Activated CD4-positive, alpha-beta T cell treated with anti-CD3 and anti-CD28 coated beads, Interleukin-2, amount 50 U/mL, for 24 hours (primary cell): ENCODE data around the gene AATK.

Experiments
- DNase-seq, 2 donors: peaks; one replicate each; pipeline ENCODE4 v3.0.0-alpha.2; 2020; ENCODE audit warnings: low read depth in 1 of 2, low spot score in 1 of 2

Gene AATK, protein sequence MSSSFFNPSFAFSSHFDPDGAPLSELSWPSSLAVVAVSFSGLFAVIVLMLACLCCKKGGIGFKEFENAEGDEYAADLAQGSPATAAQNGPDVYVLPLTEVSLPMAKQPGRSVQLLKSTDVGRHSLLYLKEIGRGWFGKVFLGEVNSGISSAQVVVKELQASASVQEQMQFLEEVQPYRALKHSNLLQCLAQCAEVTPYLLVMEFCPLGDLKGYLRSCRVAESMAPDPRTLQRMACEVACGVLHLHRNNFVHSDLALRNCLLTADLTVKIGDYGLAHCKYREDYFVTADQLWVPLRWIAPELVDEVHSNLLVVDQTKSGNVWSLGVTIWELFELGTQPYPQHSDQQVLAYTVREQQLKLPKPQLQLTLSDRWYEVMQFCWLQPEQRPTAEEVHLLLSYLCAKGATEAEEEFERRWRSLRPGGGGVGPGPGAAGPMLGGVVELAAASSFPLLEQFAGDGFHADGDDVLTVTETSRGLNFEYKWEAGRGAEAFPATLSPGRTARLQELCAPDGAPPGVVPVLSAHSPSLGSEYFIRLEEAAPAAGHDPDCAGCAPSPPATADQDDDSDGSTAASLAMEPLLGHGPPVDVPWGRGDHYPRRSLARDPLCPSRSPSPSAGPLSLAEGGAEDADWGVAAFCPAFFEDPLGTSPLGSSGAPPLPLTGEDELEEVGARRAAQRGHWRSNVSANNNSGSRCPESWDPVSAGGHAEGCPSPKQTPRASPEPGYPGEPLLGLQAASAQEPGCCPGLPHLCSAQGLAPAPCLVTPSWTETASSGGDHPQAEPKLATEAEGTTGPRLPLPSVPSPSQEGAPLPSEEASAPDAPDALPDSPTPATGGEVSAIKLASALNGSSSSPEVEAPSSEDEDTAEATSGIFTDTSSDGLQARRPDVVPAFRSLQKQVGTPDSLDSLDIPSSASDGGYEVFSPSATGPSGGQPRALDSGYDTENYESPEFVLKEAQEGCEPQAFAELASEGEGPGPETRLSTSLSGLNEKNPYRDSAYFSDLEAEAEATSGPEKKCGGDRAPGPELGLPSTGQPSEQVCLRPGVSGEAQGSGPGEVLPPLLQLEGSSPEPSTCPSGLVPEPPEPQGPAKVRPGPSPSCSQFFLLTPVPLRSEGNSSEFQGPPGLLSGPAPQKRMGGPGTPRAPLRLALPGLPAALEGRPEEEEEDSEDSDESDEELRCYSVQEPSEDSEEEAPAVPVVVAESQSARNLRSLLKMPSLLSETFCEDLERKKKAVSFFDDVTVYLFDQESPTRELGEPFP (N-terminal part only)

DNA sequence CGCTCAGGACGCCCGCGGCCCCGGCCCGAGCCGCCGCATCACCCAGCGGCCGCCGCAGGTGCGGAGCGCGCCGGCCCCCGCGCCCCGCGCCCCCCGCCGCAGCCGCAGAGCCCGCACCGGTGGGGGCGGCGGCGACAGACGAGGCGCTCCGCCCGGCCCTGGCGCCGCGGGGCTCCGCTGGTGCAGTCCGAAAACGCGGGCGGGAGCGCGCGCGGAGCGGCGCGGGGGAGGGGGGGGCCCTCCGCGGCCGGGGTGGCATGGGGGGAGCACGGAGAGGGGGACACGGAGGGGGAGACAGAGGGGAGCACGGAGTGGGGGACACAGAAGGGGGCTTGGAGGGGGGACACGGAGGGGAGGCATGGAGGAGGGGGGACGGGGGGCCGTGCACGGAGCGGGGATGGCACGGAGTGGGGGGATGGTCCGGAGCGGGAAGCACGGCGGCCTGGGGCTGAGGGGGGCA is at the start of gene AATK:
AATK (minus strand) TSS at position 189 of the 460 bp plus-strand sequence. CDS start 229 bp downstream, outside the sequence.
- DNase-seq: no peak

DNA sequence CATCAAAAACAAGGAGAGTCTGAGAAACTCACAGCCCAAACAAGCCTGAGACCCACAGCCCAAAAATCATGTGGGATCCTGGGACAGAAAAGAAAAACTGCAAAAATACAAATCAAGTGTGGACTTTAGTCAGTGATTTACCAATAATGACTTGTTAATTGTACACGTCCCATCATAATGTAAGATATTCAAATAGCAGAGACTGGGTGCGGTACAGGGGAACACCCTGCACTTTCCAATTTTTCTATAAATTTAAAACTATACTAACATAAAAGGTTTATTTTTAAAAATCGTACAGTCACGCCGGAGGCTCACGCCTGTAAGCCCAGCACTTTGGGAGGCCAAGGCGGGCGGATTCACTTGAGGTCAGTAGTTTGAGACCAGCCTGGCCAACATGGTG is 48.0 kb upstream of the AATK start:
- DNase-seq: no peak

DNA sequence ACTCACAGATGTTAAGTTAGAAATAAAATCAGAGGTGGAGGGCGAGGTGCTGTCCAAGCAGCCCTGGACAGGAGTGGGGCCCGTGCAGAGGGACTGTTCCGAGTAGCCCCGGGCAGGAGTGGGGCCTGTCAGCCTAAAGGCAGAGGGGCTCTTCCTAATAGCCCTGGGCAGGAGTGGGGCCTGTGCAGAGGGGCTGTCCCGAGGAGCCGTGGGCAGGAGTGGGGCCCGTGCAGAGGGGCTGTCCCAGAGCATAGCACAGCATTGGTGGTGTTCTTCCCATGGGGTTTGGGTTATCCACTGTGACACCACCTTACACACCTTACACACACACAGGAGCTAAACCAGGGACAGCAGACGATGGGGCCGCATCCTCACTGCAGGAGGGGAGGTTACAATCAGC is 46.3 kb upstream of the AATK start:
- DNase-seq: no peak

DNA sequence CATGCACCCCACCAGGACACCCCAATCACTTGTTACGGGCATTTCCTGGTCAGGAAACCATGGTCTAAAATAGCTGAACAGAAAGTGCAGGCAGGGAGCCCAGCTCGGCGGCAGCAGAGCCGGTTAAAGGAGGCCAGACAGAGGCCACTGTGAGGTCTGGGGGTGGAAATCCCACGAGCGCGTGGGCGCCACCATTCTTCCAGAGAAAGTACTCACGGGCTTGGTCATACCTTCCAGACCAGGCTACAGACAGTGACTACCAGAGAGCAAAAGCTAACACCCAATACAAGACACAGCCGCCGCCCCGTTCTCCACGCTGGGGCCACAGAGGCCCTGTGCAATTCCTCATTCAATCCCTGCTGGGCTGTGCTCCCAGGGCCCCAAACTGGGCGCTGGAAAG is 44.8 kb upstream of the AATK start:
- no peak for DNase-seq

DNA sequence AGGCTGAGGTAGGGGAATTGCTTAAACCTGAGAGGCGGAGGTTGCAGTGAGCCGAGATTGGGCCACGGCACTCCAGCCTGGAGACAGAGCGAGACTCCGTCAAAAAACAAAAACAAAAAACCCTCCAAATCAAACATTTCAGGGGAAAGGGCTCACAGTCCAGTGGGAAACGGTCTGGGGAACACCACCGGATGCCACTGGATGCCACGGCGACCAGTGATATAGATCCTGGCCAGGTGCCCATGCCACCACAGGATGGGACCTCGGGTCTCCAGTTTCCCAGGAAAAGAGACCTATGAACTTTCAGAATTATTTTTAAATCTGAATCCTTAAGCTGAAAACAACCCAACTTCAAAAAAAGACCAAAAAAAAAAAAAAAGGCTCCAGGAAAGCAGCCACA is 44.4 kb upstream of the AATK start:
- DNase-seq: no peak

DNA sequence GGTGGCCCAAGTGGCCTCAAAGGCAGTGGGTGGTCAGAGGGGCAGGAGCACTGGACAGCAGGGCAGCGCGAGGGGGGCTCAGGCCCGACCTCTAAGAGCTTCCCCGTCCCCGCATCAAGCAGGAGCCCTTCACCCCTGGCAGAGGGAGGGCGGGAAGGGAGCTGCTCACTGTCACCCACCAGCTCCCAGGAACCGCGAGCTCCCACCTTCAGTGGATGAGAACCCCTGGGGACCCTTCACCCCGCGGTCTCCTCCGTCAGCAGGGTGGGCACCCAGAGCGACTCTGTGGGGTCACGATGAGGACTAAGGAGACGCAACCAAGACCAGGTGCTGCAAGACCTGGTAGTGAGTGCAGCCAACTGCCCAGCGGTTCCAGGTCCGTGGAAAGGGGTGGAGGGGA is 43.1 kb upstream of the AATK start:
- no peak for DNase-seq

DNA sequence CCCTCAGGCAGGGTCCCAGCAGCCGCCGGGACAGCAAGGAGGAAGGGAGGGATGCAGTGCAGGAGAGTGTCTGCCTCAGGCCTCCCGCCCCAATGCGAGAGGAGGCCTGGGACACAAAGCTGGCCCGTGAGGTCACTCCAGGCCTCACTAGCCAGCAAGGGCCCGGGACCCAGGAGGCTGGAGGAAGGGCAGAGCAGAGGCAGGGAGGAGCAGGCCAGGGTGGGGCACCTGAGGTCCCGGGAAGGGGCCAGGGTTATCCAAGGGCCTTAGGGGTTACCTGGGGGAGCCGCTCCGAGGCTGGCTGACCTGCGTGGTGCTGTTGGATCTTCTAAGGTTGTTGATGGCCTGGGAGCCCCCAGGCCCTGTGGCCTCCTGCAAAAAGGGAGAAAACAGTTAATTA is 42.6 kb upstream of the AATK start:
- no peak for DNase-seq

DNA sequence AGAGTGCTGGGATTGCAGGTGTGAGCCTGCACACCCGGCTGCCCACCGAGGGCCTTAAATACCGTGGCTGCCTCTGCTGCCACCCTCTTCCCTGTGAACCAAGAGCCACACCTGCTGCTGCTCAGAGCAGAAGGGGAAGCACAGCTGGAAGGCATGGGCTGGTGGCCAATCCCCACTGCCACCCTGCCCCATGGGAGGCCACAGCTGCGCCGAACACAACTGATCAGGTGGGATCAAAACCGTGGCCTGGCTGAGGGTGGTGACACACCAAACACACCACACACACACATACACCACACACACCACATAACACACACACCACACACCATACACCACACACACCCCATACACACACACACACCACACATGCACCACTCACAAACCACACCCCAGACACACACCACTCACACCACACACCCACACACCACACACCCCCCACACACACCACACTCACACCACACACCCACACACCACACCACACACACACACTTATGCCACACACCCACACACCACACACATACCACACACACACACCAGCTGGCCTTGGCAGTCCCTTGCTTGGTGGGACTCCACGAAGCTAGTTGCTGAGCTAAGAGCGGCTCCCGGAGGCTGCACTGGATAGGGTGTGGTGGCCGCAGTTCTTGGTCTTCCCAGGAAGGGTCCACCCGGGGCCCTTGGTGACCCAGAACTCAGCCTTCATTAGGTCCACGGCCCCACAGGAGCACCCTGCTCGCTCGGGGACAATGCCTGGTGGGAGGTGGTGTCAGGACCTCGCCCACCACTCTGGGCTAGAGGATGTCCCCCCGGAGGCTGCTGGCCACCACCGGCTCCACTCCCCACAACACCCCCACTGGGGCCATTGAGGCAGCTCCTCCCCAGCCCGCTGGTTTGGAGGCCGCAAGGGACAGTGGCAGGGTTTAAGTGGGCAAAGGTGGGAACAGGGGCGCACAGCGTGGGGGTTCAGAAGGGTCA is 41.9 kb upstream of the AATK start:
- DNase-seq: no peak

DNA sequence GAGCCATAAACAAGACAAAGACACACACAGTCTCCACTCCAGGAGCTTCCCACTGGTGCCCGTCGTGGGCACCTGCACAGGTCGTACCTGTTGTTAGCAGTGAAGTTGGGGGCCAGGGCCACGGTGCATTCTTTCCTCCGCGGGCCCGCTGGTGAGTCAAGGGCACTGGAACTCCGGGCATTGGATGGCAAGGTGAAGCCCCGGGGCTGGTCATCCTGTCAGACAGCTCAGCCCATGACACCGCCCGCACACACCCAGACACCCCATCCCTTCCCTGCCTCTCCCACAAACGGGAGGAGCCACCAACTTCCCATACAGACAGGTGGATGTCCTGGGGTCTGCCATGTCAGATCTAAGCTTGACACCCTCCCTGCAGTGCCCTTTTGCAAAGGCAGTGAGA is 40.6 kb upstream of the AATK start:
- no peak for DNase-seq

DNA sequence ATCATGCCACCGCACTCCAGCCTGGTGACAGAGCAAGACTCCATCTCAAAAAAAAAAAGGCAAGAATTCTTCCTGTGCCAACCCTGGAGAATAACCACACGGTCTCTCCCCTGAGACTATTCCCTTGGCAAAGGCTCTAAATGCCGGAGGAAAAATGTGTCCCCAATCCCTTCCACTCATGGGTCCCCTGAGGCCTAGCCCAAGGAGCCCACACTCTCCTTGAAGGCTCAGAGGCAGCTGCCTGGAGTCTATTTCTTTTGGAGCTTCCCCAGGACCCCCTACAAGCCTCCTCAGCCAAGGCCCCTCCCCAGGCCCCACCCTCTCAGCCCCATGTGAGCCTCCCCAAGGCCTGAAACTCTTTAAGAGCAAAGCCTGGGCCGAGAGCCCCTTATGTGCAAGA is 40.1 kb upstream of the AATK start:
- no peak for DNase-seq

DNA sequence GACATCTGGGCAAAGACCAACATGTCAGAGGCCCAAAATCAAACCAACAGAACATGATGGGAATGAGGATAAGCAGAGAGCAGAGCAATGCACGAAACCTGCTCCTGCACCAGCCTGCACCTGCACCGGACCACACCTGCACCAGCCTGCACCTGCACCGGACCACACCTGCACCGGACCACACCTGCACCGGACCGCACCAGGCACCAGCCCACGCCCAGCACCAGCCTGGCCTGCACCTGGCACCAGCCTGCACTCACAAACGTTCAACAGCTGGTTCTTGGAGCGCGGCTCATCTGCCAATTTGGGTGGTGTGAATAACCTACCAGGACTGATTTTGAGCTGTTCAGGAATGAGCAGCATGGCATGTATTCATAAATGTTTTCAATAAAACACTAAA is 38.6 kb upstream of the AATK start:
- DNase-seq: no peak

DNA sequence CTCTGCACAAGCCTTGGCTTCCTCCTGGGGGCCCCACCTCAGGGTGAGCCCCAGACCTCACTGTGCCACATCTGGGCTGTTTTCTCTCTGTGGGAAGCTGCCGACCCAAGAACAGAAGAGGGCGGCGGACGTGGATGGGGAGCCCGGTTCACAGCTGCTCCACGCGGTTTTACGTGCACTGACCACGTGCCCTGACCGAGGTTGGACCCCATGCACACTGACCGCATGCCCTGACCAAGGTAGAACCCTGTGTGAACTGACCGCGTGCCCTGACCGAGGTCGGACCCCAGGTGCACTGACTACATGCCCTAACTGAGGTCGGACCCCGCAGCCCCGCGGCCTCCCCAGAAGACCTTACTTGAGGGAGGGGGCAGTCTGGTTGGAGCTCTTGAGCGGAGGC is 37.1 kb upstream of the AATK start:
- DNase-seq: no peak

DNA sequence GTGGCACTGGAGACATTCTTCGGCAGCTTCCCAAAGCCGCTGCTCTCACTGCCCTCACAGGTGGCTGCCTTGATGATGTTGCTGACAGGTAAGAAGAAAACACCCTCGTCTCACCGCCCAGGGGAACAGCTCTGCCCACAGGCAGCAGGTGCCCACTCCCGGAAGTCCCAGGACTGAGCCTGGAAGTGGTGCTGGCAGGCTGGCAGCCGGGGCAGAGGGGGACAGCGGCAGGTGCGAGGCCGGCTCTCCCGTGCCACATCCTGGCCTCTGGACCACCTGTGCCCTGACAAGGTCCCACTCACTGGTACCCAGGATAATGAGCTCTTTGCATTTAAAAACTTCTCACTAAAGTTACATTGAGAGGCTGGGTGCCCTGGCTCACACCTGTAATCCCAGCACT is 36.3 kb upstream of the AATK start:
- DNase-seq: no peak

DNA sequence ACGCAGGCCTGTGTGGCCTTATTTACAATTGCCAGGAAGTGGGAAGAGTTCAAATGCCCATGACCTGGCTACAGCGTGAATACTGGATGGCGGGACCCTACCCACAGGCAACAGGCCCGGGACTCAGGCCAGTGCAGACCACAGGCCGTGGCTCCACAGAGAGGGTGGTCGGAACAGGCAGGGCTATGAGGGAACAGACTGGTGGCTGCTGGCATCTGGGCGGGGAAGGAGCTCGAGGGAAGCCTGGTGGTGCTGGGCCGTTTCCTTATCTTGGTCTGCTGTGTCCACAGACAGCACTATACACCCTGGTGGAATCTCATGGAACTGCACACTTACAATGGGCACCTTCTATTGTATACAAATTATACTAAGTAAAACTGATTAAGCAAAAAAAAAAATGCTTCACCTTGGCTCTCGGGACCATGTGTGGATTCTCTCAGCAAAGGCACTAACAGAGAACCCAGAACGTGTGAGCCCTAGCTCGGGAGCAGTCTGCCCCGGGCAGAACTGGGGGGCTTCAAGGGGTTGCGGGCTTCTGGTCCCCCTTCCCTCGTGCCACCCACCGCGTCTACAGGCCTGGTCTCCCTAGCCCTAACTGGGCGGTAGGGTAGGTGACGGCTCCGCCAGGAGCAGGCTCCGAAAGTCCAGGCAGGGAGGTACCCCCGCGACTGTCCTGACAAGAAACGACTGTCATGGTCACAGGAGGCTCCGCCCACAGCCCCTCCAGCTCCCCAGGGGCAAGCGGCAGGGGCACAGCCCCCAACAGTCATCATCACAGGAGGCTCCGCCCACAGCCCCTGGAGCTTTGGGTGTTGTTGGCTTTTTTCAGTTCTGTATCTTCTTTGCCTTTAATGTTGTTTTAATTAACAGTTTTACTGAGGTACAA is 34.9 kb upstream of the AATK start:
- no peak for DNase-seq

DNA sequence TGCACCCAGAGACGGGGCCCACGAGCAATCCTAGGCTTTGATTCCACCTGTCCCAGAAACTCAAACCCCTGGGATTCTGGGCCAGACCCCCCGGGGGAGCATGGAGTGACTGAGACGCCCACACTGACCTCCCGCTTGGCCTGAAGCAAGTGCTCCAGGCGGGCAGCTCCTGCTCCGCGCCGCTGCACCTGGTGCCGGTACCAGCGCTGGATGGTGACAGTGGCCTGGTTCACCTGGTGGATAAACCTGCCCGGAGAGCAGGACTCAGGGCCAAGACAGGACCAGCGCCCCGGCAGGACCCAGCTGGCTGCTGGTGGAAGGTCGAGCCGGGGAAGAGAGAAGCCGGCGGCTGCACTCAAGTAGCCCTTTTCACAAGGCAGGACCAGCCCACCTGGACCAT is 34.2 kb upstream of the AATK start:
- no peak for DNase-seq

DNA sequence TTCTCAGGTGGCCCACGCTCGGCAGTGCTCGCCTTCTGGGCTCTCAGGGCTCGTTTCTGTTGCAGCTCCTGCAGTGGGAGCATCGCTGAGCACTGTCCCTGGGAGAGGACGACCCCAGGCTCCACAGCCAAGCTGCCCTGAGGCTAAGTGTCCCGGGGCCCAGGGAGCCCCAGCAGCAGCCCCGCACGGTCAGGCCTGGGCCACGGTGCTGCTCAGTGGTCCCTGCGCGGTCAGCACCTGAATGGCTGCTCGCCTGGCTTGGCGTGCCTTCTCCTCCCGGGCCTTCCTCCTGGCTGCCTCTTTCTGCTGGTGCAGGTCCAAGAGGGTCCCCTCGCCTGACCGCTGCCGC is 33.4 kb upstream of the AATK start:
- DNase-seq: no peak

DNA sequence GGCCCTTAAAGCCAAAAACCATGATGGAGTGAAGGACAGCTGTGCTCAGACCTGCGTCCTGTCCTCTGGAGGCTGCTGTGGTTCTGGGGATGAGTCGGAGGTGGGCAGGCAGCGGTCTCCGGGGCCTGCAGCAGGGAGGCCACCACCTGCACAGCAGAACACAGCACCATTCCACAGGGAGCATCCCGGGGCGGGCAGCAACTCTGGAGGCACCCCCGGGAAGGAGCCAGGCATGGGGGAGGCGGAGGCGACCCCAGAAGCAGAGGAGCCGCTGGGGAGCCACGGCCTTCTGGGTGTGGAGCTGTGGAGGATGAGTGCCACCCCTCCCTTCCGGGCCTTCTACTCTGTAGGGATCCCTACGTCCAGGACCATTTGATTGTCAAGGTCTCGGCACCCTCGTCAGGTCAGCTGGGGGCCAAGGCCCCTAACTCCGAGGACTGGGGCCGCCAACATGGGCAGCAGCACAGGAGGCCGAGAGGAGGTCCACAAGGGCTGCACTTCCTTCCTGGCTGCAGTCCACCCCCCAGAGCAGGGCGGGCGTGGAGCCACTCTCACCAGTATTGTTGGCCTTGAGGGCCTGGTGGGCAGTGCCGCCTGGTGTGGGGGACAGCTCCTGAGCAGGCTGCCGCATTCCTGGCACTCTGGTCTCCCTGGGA is 32.9 kb upstream of the AATK start:
- DNase-seq: no peak

DNA sequence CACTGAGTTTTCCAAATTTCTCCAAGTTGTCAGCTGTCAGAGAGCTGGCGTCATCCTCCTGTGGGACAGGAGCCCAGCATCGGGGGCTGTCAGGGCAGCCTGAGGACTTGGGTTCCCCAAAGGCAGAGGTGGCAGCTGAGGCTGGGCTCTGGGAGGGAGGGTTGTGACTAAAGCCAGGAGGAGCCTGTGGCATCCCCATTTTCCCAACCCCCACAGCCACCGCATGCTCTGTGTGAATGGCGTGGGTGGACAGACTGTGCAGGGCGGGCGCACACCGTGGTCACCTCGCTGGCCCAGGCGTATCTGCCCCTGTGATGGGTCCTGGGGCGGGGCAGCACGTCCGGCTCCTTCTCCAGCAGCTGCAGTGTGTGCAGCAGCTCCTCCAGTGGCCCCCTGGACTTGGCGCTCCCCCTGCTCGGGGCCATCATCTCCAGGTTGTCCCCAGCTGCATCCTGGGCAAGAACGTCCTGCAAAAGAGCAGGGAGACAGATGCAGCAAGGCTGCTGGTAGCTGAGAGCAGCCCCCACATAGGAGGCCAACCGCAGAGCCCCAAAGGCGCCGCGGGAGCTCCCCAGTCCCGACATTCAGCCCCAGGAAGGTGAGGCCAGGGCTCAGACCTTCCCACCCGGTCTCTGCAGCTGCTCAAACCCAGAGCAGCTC is 31.9 kb upstream of the AATK start:
- no peak for DNase-seq
